ENCODE data around the gene RNF144B.

DNA sequence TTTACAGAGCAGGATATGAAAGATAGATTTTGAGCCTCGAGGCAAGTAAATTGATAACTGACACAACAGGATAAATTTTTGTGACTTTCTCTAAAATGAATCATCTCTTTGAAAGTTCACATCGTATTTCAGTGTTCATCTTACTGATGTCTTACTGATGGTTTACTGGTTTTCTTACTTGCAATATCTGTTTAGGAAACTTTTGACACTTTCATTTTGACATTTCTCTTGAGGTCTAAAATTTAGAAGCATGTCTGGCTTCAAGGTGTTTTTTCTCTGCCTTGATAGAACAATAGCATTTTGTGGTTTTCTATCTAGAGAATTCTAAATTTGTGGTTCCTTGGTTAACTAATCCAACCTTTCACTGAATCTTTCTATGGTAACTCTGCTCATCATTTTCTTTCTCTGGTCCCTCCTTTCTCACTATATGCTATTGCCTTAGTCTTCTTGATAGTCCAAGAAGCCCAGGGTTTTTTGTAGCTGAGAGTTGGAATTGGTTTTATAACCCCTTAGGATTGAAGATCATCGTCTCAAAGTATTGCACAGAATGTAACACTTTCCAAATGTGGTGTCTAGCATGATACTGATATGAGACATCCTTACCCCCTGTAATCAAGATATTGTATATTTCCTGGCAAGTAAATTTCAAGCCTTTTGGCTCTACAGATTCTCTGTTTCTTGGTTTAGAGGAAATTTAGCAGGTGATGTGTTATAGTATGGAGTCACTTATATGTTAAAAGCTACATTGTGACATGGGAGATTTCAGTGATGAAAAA lies 98.7 kb downstream of the RNF144B start:
- TF ChIP-seq, protein P1, sequence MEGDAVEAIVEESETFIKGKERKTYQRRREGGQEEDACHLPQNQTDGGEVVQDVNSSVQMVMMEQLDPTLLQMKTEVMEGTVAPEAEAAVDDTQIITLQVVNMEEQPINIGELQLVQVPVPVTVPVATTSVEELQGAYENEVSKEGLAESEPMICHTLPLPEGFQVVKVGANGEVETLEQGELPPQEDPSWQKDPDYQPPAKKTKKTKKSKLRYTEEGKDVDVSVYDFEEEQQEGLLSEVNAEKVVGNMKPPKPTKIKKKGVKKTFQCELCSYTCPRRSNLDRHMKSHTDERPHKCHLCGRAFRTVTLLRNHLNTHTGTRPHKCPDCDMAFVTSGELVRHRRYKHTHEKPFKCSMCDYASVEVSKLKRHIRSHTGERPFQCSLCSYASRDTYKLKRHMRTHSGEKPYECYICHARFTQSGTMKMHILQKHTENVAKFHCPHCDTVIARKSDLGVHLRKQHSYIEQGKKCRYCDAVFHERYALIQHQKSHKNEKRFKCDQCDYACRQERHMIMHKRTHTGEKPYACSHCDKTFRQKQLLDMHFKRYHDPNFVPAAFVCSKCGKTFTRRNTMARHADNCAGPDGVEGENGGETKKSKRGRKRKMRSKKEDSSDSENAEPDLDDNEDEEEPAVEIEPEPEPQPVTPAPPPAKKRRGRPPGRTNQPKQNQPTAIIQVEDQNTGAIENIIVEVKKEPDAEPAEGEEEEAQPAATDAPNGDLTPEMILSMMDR (conservative IDR thresholded peaks at IDR 0.05; ENCODE audit: low read length): no peak
- no peak for TF ChIP-seq EZH2phosphoT487 (IDR thresholded peaks at IDR 0.05; ENCODE audit: borderline replicate concordance)

All from Loucy (cell line).